ENCODE measurements around the gene TAB2. TPM values are rescaled to one million over a fixed set of nuclear protein-coding genes. Genes with fewer than 3 reads are reported as not detected.
A peak's percentile ranks its signal among the peaks of the same experiment; 100 is the strongest.

TAB2 gene
- total and polyA plus RNA-seq, 9 of the 15 experiments (the other 6 are each of a cell fraction or from before 2014, with no cell fraction given): 9.1 to 38.3 (median 18.6) TPM

DNA sequence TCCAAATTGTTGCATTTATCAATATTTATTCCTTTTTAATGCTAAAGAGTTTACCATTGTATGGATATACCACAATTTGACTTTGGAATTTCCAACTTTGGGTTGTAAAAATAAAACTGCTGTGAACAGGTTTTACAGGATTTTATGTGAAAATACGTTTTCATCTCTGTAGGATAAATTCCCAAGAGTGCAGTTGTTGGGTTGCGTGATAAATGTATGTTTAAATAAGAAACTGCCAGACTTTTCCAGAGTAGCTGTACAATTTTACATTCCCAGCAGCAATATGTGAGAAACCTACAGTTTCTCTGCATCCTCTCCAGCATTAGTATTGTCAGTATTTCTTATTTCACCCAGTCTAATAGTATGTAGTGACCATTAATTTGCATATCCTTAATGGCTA lies 12.6 kb downstream of the TAB2 start:
- no peak for ATAC-seq
- no peaks in the 10 kb centered on the region for H3K27me3 ChIP-seq (ENCODE audit: control insufficient read depth in 2 of 2, insufficient read depth in 2 of 2, low read length in 2 of 2)
- FAIRE-seq: no peak
- ChIA-PET CTCF (ENCODE audit: low intra/inter-chr PET ratio) (no interaction called here), POLR2A (interaction anchor here (2.0 kb wide), 1 partner anchor 8 kb away, joined by 11 read pairs; no protein-coding TSS in a partner anchor)
- no peak for DNase-seq (ENCODE audit: extremely low read depth in 1 of 4, low spot score in 3 of 4)
- no peak overlapping the region for H2AFZ ChIP-seq (ENCODE audit: low read depth, low read length)
- H3K27ac ChIP-seq (ENCODE audit: extremely low read depth, low read depth, low read length): no peak overlapping the region
- TF ChIP-seq TSC22D4 (tag; IDR thresholded peaks at IDR 0.05): no peak
- peak; percentile 52 for TF ChIP-seq RBM25 (IDR thresholded peaks at IDR 0.05; ENCODE audit: low read depth, low read length, severe bottlenecking)
- TF ChIP-seq, protein P1, sequence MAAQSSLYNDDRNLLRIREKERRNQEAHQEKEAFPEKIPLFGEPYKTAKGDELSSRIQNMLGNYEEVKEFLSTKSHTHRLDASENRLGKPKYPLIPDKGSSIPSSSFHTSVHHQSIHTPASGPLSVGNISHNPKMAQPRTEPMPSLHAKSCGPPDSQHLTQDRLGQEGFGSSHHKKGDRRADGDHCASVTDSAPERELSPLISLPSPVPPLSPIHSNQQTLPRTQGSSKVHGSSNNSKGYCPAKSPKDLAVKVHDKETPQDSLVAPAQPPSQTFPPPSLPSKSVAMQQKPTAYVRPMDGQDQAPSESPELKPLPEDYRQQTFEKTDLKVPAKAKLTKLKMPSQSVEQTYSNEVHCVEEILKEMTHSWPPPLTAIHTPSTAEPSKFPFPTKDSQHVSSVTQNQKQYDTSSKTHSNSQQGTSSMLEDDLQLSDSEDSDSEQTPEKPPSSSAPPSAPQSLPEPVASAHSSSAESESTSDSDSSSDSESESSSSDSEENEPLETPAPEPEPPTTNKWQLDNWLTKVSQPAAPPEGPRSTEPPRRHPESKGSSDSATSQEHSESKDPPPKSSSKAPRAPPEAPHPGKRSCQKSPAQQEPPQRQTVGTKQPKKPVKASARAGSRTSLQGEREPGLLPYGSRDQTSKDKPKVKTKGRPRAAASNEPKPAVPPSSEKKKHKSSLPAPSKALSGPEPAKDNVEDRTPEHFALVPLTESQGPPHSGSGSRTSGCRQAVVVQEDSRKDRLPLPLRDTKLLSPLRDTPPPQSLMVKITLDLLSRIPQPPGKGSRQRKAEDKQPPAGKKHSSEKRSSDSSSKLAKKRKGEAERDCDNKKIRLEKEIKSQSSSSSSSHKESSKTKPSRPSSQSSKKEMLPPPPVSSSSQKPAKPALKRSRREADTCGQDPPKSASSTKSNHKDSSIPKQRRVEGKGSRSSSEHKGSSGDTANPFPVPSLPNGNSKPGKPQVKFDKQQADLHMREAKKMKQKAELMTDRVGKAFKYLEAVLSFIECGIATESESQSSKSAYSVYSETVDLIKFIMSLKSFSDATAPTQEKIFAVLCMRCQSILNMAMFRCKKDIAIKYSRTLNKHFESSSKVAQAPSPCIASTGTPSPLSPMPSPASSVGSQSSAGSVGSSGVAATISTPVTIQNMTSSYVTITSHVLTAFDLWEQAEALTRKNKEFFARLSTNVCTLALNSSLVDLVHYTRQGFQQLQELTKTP (IDR thresholded peaks at IDR 0.05; ENCODE audit: low read depth in 1 of 2, partially characterized antibody in 2 of 2): no peak
- TF ChIP-seq LCOR (CRISPR knock-in tag; IDR thresholded peaks at IDR 0.05): no peak
- H3K4me2 ChIP-seq (ENCODE audit: insufficient read depth, low read length): no peak overlapping the region
- peaks cover 98% of the 10 kb centered on the region for H3K79me2 ChIP-seq (ENCODE audit: control insufficient read depth, insufficient read depth, low read length)
- peaks cover 0 to 24% of the 10 kb centered on the region in 2 experiments; a peak in 2 of 5 replicates for H3K4me1 ChIP-seq (replicated peaks in 1 of 2; ENCODE audit: control insufficient read depth in 2 of 2, insufficient read depth in 2 of 2, low read length in 2 of 2)
- 55% methylated on average over 2 of the region's 2 CpGs for WGBS (ENCODE audit: insufficient coverage, low coverage, missing lambda C conversion rate)
- no peak overlapping the region for H3K4me3 ChIP-seq
- no peaks in the 10 kb centered on the region for H3K9me3 ChIP-seq (replicated peaks; ENCODE audit: control insufficient read depth, insufficient read depth, low read depth, low read length)
- BruUV-seq (replicated peaks): no TSS peak
- no peaks in the 10 kb centered on the region for H3K36me3 ChIP-seq (ENCODE audit: control insufficient read depth, insufficient read depth, low read length)
- in situ Hi-C loops (cut with MboI) (no loop called here), intact Hi-C loops (cut with micrococcal nuclease) (no loop called here)
- H3K9me1 ChIP-seq (ENCODE audit: control insufficient read depth, insufficient read depth, low read length): no peaks in the 10 kb centered on the region
- peaks cover 27% of the 10 kb centered on the region for H4K20me1 ChIP-seq (replicated peaks; ENCODE audit: control insufficient read depth, insufficient read depth, low read length)
- no peak overlapping the region for H3K9ac ChIP-seq (ENCODE audit: insufficient read depth in 1 of 2, low read depth in 2 of 2, low read length in 2 of 2)
